GM19035 (cell line): ENCODE measurements around the gene FAM131A.
"Not testable (repeated sequence)": the region's sequence is repeated elsewhere in the genome, so short reads cannot be mapped to it uniquely, and the experiment has no call there.

Experiments
- ATAC-seq: cut with Tn5 transposase; IDR thresholded peaks from one replicate; pipeline ENCODE4 v1.9.1; 2021; ENCODE audit not compliant: unreplicated experiment

FAM131A gene

DNA sequence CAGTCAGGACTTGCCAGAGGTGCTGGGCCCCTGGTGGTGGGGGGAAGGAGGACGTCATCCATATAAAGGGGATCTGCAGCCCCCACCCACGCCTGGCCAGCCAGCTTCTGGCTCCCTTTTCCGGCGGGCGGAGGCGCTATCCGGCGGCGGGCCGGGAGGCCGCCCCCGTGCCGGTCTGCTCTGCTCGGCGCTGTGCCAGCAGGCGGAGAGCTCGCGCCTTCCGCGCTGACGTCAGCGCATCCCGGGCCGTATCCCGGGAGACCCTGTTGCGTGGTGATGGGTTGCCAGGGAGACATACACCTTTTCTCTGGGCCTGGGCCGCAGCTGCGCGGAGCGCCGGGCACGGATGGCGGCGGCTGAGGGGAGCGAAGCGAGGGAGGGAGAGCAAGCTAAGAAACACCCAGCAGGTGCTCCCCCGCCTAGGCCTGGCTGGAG lies 1.1 kb downstream of the FAM131A start:
- ATAC-seq: no peak

DNA sequence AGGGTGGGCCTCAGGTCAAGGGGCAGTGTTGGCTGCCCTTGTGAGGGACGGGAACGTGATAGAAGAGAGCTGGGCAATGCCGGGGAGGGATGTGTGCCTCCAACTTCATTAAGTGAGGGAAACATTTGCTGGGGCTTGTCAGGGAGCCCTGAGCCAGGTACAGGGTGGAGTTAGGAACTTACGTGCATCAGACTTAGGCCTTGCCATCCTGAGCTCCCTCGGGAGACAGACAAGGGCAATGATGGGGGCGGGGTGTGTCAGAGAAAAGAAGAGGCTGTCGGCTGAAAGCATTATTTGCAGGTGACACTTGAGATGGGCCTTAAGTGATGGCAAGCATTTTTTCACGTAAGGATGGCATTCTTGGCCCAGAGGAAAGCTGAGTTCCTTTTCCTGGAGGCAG lies 1.6 kb downstream of the FAM131A start:
- ATAC-seq: no peak

DNA sequence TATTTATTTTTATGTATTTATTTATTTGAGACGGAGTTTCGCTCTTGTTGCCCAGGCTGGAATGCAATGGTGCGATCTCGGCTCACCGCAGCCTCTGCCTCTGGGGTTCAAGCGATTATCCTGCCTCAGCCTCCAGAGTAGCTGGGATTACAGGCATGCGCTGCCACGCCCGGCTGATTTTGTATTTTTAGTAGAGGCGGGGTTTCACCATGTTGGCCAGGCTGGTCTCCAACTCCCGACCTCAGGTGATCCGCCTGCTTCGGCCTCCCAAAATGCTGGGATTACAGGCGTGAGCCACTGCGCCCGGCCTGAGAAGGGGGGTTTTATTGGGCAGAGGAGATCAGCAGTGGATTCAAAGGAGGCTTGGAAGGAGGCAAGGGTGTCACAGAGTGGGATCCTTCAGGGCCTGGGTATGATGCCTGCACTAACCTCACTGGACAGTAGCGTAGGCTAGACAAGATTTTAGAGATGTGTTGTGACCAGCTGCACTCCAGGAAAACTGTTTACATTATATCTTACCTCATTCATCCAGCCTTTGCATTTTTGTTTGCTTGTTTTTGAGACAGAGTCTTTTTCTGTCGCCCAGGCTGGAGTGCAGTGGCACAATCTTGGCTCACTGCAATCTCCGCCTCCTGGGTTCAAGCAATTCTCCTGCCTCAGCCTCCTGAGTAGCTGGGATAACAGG lies 2.2 kb downstream of the FAM131A start:
- ATAC-seq: not testable (repeated sequence)

DNA sequence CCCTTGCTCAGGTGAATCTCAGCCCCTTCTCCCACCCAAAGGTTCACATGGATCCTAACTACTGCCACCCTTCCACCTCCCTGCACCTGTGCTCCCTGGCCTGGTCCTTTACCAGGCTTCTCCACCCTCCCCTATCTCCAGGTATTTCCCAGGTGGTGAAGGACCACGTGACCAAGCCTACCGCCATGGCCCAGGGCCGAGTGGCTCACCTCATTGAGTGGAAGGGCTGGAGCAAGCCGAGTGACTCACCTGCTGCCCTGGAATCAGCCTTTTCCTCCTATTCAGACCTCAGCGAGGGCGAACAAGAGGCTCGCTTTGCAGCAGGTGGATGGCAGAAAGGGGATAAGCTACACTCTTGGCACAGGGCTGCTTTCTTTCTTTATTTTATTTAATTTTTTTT lies 4.5 kb downstream of the FAM131A start:
- no peak for ATAC-seq

DNA sequence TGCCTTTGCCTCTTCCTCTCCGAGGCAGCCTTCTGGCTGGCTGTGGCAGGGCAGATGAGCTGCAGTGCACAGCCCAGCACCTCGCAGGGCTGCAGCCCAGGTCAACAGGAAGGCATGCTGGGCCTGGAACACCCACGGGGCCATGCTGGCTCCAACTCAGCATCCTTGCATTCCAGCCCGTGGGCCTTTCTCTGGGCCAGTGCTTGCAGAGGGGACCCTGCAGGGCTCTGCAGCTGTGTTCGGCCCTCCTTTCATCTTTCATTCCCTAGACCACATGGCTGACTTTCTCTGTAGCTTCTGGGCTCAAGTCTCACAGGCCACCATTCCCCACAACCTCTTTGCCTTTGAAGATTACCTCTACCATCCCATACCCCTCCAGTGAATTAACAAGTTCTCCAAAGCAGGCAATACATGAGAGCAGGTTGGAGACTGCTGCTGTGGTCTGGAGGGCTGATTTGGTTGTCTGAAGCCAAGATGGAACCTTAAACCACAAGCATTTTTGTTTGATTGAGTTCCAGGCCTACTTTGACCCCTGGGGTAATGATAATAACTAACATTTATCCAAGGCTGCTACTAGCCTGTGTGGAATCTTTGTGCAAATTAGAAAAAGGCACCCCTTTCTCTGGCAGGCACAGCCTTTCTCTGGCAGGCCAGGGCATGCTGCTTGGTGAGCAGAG lies 5.9 kb downstream of the FAM131A start:
- no peak for ATAC-seq

DNA sequence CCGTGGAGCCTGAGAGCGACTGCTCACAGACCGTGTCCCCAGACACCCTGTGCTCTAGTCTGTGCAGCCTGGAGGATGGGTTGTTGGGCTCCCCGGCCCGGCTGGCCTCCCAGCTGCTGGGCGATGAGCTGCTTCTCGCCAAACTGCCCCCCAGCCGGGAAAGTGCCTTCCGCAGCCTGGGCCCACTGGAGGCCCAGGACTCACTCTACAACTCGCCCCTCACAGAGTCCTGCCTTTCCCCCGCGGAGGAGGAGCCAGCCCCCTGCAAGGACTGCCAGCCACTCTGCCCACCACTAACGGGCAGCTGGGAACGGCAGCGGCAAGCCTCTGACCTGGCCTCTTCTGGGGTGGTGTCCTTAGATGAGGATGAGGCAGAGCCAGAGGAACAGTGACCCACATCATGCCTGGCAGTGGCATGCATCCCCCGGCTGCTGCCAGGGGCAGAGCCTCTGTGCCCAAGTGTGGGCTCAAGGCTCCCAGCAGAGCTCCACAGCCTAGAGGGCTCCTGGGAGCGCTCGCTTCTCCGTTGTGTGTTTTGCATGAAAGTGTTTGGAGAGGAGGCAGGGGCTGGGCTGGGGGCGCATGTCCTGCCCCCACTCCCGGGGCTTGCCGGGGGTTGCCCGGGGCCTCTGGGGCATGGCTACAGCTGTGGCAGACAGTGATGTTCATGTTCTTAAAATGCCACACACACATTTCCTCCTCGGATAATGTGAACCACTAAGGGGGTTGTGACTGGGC lies 7.3 kb downstream of the FAM131A start:
- no peak for ATAC-seq

DNA sequence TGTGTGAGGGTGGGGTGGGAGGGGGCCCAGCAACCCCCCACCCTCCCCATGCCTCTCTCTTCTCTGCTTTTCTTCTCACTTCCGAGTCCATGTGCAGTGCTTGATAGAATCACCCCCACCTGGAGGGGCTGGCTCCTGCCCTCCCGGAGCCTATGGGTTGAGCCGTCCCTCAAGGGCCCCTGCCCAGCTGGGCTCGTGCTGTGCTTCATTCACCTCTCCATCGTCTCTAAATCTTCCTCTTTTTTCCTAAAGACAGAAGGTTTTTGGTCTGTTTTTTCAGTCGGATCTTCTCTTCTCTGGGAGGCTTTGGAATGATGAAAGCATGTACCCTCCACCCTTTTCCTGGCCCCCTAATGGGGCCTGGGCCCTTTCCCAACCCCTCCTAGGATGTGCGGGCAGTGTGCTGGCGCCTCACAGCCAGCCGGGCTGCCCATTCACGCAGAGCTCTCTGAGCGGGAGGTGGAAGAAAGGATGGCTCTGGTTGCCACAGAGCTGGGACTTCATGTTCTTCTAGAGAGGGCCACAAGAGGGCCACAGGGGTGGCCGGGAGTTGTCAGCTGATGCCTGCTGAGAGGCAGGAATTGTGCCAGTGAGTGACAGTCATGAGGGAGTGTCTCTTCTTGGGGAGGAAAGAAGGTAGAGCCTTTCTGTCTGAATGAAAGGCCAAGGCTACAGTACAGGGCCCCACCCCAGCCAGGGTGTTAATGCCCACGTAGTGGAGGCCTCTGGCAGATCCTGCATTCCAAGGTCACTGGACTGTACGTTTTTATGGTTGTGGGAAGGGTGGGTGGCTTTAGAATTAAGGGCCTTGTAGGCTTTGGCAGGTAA lies 8.1 kb downstream of the FAM131A start:
- no peak for ATAC-seq

DNA sequence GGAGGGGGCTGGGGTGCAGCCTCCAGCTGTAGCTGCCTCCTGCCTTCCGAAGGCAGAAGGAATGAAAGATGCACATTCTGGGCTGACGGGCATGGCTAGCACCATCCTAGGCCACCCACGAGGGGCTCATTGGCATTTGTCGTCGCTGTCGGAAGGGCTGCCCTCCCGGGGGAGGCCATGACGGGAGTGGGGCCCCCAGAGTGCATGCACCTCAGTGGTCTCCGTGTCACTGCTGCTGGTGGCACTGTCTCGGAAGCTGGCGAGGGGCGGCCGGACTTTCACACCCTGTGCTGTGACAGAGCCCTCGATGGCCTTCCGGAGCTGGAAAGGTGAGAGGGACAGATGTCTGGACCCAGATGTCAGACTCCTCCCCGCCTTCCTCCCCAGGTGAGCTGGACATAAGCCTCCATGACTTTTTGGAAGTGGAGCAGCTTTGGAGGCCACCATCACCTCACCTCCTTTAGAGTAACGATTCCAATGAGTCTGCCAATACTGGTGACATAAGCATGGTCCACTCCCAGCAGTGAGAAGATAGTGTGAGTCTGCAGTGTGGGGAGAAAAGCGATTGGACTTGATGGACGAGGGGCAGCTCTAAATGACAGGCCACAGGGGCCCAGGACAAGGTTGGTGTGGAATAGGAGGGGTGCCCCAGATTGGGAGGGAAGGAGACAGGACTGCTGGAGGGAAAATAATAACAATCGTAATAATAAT lies 9.2 kb downstream of the FAM131A start:
- no peak for ATAC-seq

DNA sequence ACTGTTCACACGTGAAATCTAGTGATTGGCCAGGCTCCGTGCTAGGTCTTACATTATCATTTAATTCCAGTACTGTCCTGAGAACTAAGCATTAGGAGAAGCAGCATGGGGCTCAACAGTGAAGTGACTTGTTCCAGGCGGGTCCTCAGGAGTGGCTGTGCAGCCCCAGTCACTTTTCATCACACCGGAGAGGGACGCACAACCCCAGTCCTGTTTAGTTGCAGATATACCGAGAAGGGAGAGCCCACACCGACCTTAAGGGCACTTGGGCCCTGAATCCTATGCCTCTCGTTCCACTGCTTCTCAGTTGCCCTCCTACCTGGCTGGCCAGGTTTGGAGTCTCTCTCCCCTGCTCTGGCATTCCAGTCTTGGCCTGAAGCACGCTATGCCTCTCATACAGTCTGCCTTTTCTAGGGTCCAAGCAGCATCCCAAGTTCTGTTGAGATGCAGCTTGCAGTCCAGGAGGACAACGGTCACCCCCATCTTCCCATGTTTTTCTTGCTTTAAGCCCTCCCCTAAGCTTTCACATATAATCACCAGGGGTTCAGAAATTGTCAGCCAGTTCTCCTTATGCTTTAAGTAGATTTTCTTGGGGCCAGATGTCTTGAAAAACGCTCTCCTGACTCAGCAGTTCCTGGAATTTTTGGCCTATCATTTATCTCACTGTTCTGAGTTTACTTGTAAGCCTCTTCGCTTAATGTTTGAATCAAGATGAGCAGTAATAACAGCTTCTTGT lies 10.1 kb downstream of the FAM131A start:
- ATAC-seq: no peak

DNA sequence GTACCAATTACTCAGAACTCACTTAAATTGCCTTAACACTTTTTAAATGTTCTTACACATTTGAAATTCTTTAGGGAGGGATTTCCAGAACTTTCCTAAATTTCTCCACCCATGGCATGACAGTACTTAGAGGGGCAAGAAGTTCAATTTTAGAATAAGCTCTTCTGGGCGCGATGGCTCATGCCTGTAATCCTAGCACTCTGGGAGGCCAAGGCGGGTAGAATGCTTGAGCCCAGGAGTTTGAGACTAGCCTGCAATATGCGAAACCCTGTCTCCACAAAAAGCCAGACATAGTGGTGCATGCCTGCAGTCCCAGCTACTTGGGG lies 10.6 kb downstream of the FAM131A start:
- no peak for ATAC-seq

DNA sequence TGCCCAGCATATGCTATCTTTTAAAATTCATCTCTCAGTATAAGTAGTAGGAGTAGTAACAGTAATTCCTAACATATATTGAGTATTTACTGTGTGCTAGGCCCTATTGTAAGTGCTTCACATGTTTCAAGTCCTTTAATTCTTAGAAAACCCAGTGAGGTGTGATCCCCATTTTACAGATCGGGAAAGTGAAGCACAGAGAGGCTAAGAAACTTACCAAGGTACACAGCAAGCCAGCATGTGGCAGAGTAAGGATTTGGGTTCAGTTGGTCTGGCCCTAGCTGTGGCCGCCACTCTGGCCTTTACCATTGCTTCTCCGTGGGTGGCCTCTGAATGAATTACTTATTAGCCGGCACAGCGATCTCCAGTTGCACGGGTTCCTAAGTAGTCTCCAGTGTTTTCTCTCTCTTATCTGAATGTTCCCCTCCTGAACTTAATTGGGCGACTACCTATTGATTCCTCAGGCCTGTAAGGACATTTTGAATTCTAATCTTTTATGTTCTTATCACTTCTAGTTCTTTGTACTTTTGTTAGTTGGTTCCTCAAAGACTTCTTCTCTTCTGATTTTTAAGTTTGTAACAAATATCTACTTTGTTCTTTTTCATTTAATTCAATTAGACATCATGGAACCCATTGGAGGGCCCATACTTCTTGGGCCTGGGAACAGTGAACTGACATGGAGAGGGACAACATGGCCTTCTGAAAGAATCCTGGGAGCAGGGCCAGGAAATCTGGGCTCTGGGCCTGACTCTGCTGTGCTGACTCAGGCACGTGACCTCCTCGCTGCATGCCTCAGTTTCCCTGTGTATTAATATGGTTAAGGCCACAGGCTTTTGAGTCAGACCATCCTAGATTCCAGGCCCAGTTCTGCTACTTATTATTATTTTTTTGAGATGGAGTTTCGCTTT lies 12.4 kb downstream of the FAM131A start:
- ATAC-seq: no peak

DNA sequence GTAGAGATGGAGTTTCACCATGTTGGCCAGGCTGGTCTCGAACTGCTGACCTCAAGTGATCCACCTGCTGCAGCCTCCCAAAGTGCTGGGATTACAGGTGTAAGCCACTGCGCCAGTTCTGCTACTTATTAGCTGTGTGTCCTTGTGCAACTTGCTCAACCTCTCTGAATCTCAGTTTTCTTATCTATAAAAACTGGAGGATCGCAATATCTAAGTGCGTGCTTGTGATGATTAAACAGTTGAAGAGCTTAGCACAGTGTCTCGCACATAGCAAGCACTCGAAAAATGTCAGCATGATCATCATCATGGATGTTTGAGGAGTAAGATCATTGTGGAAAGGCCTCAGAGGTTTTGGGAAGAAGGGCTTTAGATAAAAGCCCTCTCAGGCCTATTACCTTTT lies 13.2 kb downstream of the FAM131A start:
- ATAC-seq: no peak

DNA sequence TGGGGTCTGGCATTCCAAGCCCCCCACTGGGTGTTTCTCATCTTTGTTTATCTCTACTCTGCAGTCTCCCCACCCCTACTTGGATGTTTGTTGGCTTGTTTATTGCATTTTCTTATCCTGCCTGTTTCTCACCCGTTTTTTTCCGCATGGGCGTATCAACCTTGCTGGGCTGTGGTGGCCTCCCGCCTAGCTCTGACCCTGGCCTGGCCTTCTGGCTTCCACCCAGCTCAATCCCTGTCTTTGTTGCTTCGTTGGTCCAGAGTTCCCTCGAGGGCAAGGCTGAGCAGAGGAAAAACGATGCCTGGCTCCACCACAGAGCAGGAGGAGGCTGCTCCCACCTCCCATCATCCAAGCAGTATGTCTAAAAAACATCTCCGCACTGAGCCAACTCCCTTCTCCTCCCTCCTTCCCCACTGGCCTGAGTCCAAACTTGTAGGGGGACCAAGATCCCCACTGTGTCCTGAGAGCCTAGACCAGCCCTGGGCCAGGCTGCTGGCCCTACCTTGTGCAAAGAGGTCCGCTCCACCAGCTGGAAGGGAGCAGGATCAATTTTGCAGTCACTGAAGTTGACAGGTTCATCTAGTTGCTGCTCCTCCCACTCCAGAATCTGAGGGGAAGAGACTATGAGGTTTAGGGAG lies 14.2 kb downstream of the FAM131A start:
- no peak for ATAC-seq

DNA sequence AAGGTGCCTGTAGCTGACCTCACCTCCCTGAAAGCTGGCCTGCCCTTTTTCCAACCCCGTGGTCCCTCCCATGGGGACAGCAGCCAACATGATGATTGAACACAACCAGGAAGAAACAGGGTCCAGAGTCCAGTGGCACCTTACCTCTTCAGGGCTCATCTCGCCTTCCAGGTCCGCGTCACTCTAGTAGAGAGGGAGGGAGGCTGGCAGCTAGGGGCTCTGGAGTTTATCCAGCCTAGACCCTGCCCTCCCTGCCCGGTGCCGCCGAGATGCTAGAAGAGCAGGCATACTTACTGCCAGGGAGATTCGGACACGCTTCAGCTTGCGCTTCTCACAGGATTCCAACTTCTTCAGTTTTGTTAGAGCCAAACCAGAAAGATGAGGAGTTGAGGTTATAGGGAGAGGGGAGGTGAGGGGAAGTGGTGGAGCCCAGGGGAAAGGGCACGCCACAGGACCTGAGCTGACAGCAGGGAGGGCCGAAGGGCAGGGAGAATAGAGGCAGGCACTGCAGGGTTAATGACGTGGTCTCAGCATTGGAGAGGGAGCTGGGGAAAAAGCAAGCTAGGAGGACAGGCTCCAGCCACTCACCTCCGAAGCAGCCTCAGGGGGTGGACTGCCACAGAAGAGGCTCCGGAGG lies 14.9 kb downstream of the FAM131A start:
- ATAC-seq: no peak

DNA sequence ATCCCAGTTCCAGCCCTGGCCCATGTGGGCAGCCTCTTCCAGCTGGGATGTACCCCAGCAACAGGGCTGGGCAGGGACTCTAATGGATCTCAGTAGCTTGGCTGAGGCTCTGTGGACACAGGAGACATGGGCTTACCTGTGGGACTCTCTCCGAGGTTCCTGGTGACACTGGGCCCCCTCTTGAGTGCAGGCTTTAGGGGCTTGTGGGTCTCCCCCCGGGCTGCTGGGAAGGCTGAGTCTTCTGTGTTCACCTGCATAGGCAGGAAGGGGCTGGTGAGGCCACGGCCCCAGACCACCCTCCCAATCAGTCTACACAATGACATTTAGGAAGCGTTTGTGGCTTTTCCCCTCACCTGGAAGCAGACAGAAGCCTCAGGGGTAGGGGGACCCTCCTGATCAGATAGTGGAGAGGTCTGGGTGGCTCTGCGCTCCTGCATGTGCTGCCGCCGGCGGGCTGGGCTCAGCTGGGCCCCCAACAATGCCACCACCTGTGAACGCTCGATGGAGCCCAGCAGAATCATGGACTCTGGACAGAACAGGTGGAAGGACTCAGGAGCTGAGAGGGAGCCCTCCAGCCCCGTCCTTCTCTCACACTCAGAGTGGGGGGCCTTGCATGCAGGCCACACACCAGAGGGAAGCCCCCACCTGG lies 15.6 kb downstream of the FAM131A start:
- ATAC-seq: no peak

DNA sequence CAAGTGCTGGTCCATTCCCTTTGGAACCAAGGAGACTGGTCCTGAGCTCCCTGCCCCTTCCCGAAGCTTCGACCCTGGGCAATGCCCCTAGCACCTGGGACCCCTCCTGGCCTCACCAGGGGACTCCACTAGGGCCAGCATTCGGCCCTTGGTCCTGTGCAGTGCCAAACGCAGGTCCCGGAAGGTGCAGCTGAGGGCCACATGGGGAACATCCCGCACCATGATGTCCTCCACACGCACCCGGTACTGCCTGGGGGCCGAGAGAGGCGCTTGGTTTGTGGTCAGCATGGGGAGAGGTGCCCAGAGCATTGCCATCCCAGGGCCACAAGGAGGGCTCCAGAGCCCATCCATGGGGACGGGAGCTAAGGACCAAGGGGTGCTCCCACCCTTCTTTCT lies 16.1 kb downstream of the FAM131A start:
- no peak for ATAC-seq

DNA sequence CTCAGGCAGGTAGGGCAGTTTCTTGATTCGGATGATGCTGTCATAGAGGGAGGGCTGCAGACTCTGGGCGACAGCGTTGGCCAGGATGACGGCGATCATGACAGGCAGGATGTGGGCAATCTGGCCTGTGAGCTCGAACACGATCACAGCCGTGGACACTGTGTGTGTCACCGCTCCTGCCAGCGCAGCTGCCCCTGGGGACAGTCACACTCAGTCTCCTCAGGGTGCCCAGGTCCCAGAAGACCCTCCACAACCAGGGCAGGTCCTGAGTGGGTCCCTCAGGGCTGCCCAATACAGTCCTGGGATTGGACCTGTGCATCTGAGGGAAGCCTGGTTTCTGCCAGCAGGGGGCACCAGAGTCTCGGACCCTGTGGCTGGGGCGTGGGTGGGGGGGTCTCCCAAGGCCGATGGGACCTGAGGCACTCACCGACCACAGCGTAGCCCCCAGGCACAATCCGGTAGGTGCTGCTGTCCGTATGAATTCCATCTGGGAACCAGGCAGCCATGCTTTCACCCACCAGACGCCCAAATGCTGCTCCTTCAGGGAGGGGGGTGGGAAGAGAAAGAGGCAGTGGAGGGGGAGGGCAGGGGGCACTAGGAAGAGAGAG lies 16.8 kb downstream of the FAM131A start:
- ATAC-seq: no peak
